Epithelial cell of proximal tubule (primary cell): ENCODE data around the gene ABCA1. TPM values are rescaled to one million over a fixed set of nuclear protein-coding genes. Genes with fewer than 3 reads are reported as not detected.
"Not testable (repeated sequence)": the region's sequence is repeated elsewhere in the genome, so short reads cannot be mapped to it uniquely, and the experiment has no call there.

ENCODE experiments used
- DNase-seq: peaks from one replicate; pipeline ENCODE4 v3.0.0-alpha.2; 2011; ENCODE audit warnings: low read depth
- H3K4me3 ChIP-seq: 2 replicates; pipeline ENCODE4 v1.5.1; 2011; ENCODE audit warnings: low read depth, mild to moderate bottlenecking, low read length
- CTCF ChIP-seq: conservative IDR thresholded peaks from 2 replicates; pipeline ENCODE4 v1.5.1; 2012; ENCODE audit warnings: low read depth, mild to moderate bottlenecking, low read length
- total RNA-seq: library from RNA; depleted of rRNA; stranded (reverse); fragments of >200 nt; gene quantifications from 2 replicates; pipeline ENCODE4 v1.2.3, GENCODE V29; 2015

The ABCA1 gene
- total RNA-seq, 1 donor from 2014 or later: 13.7 TPM

- H3K4me3 ChIP-seq: no peak overlapping the region
- no peak for TF ChIP-seq CTCF
- DNase-seq: no peak
Measured at GRCh38 chr9:104903609-104904008, 24.3 kb downstream of the ABCA1 start.

- no peak overlapping the region for H3K4me3 ChIP-seq
- TF ChIP-seq CTCF: no peak
- no peak for DNase-seq
Measured at GRCh38 chr9:104900871-104901270, 27.1 kb downstream of the ABCA1 start.

GRCh38 chr9:104900324-104900723, 27.6 kb downstream of the ABCA1 start:
- DNase-seq: no peak
- H3K4me3 ChIP-seq: no peak overlapping the region
- no peak for TF ChIP-seq CTCF

GRCh38 chr9:104899759-104900247, 28.2 kb downstream of the ABCA1 start:
- no peak for DNase-seq
- no peak overlapping the region for H3K4me3 ChIP-seq
- no peak for TF ChIP-seq CTCF

- DNase-seq, H3K4me3 ChIP-seq: not testable (repeated sequence)
Measured at GRCh38 chr9:104898376-104898775, 29.6 kb downstream of the ABCA1 start.

- TF ChIP-seq CTCF: no peak
- H3K4me3 ChIP-seq: no peak overlapping the region
- DNase-seq: no peak
Measured at GRCh38 chr9:104896131-104896530, 31.8 kb downstream of the ABCA1 start.

GRCh38 chr9:104895572-104895971, 32.4 kb downstream of the ABCA1 start:
- DNase-seq: no peak
- TF ChIP-seq CTCF: no peak
- no peak overlapping the region for H3K4me3 ChIP-seq
